ENCODE results near the gene MMS22L.

The MMS22L gene, protein sequence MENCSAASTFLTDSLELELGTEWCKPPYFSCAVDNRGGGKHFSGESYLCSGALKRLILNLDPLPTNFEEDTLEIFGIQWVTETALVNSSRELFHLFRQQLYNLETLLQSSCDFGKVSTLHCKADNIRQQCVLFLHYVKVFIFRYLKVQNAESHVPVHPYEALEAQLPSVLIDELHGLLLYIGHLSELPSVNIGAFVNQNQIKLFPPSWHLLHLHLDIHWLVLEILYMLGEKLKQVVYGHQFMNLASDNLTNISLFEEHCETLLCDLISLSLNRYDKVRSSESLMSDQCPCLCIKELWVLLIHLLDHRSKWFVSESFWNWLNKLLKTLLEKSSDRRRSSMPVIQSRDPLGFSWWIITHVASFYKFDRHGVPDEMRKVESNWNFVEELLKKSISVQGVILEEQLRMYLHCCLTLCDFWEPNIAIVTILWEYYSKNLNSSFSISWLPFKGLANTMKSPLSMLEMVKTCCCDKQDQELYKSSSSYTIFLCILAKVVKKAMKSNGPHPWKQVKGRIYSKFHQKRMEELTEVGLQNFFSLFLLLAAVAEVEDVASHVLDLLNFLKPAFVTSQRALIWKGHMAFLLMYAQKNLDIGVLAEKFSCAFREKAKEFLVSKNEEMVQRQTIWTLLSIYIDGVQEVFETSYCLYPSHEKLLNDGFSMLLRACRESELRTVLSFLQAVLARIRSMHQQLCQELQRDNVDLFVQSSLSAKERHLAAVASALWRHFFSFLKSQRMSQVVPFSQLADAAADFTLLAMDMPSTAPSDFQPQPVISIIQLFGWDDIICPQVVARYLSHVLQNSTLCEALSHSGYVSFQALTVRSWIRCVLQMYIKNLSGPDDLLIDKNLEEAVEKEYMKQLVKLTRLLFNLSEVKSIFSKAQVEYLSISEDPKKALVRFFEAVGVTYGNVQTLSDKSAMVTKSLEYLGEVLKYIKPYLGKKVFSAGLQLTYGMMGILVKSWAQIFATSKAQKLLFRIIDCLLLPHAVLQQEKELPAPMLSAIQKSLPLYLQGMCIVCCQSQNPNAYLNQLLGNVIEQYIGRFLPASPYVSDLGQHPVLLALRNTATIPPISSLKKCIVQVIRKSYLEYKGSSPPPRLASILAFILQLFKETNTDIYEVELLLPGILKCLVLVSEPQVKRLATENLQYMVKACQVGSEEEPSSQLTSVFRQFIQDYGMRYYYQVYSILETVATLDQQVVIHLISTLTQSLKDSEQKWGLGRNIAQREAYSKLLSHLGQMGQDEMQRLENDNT

DNA sequence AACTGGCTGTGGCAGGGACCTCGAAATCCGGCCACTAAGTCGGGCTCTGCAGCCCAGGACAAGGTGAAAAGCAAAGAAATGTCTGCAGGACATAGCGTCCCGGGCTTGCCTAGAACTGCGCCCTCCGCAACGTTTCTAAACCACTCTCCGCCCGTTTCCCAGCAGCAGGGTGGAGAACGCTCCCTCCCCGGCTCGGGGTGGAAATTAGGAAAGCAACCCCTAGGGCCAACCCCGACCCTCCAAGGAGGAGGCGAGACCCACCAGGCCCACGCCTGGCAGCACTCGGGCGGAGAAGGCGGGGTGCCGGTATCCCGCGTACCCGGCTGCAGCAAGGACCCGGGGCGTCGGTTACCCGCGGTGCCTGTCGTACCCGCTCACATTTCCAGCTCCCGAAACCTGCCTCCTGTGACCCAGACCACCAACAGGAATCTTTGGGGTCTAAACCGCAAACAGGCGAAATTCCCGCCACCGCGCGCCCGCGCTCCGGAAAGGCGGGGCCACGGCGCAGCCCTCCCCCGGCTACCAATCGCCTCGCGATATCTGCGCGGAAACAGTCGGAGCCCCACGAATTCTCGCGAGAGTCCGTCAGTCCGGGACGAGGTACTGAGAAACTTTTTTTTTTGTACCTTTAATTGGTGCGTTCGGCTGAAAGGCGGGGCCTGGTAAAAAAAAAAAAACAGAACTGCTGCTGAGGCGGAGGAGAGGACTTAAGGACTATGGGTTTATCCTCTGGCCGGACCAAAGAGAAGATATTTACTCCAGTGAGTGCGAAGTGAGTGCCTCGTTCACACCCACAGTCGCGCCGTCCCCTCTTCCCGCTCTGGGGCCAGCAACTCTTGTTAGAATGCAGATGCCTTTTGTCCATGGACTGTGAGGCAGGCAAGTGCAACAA lies at the start of gene MMS22L:
TSS of gene MMS22L (minus strand) at position 491 of the 892 bp plus-strand sequence. CDS start 739 bp downstream, outside the sequence.
- DNase-seq (ENCODE audit: low read depth) = peak; percentile 82

DNA sequence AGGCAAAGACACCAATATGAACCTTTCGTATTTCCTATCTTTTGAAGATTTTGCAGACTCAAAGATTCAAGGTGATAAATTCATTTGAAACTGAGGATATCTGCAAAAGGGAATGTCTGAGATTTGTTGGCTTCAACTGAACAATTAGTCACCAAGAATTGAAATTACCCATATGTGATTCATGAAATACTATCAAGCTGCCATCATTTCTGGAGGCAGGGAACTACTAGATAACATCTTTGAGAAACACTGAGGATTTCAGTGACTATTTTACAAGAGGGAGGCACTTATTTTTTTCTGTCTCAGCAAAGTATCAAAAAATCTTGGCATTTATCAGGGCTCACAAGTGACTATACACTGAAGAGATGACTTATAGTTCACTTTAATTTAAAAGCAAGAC lies 39.8 kb upstream of the MMS22L start:
- no peak for DNase-seq (ENCODE audit: low read depth)

DNA sequence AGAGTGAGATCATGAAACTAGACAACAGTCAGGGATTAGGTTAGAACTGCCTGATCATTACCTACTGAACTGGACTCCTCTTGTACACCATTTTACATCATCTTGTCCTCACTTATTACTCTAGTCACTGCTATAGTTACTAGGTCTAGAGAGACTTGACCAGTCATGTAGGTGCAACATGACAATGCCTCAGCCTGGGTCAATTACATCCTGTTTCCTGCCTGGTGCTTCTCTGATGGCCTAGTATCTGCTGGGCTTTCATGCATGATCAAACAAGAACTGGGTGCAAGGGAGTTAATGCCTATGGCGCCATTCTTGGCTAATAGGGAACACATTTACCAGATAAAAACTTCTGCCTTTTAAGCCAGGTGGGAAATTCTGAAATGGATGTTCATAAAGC lies 39.2 kb upstream of the MMS22L start:
- DNase-seq (ENCODE audit: low read depth) = no peak

DNA sequence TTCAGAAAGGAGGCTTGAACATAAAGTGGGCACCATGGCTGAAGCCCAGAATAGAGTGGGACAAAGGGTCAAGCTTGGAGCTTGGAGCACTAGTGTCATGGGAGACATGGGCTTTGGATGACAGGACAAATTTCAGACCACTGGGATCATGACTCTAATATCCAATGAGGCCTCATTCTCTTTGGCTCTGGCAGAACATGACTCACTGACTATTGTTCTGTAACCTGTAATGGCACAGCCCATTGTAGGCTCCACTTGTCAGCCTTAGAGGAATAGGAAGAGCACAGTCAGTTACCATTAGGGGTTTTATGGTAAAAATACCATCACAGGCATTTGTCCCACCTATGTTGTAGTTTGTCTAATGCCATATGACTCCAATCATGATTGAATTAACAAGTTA lies 34.0 kb upstream of the MMS22L start:
- DNase-seq (ENCODE audit: low read depth) = no peak

DNA sequence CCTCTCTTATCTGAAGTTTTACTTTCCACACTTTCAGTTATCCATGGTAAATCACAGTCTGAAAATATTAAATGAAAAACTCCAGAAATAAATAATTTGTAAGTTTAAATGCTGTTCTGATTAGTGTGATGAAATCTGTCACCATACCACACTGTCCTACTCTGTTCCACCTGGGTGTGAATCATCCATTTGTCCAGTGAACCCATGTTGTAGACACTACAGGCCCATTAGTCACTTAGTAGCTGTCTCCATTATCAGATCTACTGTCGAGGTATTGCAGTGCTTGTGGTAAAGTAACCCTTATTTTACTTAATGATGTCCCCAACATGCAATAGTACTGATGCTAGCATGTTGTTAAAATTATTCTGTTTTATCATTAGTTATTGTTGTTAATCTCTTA lies 29.2 kb upstream of the MMS22L start:
- DNase-seq (ENCODE audit: low read depth) = no peak

DNA sequence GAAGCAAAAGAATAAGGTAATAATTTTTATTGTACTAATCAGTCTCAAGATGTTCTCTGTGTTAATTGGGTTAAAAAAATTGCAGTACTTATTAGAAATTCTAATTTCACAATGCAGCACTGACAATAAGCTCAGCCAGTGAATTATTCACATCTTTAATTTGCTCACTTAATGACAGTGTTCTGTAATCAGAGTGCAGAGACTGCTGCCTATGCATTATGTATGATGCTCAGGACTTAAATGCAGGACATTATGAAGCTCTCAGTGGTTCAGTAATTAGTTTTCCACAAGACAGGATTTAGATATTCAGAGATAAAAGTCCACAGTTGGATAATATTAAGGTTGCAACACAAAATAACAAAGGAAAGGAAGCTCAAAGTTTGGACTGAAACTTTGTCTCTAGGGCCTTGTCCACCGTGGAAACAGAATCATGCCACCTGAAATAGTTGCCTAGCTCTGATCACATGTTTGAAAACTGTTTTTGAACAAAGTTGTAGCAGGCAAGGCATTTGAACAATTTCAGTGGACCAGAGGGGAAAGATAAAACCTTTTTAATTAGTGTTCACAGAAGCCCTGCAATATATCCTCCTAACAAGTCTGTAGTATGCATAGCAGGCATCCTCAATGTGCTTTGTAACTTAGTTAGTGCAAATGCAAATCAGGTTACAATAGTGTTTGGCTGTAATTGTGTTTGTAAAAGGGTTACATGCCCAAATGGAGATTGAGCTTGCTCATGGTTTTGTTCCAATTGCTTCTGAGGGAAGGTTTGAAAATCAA lies 23.7 kb upstream of the MMS22L start:
- no peak for DNase-seq (ENCODE audit: low read depth)

DNA sequence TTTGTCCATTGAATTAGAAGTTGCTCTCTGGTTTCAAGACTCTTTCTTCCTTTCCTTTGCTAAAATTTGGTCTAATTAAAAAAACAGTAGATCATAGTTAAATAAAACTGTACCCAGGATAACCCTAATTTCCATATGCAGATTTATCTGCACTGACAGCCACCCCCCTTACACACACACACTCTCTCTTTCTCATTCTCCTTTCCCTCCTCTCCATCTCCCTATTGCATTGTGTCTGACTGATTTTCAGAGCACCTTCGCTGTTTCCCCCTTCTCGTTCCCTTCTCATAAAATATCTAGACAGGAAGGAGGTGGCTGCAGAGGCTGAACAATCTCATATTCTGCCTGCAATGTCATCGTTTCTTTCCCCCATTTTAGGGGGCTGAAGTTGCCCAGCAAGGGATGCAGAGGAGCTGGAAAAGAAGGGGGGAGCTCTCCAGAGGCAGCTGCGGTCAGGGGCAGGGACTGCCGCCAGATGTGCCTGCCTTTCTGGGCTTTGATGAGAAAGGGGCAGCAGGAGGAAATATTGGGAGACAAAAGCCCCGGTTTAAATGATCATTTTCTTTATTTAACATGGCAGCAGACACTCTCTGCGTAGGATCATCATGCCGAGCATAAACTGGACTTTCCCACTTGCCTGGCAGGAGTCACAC lies 22.5 kb upstream of the MMS22L start:
- no peak for DNase-seq (ENCODE audit: low read depth)

DNA sequence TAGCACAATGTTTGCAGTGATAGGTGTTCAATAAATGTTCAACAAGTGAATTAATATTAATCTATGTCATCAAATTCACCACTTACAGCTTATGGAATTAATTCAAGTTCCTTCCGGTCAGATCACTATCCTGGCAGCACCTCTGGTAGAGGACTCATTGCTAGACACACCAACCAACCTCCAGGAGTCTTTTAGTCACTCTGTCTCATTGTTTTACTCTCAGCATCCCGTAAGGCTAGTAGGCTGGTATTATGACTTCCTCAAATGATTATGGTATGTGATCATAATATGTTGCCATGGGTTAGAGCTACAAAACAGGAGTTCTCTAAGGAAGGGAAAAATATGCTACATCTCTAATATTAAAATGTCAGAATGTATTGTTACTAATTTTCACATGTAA lies 21.7 kb upstream of the MMS22L start:
- no peak for DNase-seq (ENCODE audit: low read depth)

DNA sequence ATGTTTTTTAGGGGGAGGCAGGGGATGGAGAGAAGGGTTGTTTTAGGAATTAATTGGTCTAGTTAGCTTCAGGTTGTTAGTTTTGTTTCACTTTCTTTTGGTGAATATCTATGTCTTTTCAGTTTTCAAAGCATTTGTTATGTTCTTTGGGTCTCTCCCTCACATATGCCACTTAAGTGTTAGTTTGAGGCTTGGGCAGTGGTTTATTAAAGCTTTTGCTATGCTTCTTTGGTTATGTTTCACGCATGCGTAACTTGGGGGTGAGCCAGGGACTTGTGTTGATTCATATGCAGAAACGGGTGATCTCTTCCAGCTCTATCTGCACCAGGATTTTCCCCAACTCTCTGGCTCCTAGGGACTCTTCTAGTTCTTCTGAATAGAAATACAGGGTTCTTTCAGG lies 11.4 kb upstream of the MMS22L start:
- DNase-seq (ENCODE audit: low read depth) = no peak

DNA sequence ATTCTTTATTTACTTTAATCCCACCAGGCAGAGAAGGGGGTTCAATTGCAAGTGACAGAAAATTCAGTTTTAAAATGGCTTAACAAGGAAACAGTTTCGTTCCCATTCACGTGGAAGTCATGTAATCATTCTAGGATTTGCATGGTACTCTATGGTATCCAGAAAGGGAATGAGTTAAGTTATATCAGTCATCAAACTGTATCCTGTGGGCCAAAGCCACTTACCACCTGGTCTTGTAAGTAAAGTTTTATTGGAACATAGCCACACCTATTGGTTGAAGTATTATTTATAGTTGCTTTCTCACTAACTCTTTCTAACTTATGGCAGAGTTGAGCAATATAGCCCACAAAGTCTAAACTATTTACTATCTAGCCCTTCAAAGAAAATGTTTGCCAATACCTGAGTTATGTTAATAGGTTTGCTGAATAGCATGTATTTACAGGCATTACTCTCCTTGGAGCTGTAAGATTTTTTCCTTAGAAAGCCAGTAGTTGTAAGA lies 10.2 kb upstream of the MMS22L start:
- no peak for DNase-seq (ENCODE audit: low read depth)

DNA sequence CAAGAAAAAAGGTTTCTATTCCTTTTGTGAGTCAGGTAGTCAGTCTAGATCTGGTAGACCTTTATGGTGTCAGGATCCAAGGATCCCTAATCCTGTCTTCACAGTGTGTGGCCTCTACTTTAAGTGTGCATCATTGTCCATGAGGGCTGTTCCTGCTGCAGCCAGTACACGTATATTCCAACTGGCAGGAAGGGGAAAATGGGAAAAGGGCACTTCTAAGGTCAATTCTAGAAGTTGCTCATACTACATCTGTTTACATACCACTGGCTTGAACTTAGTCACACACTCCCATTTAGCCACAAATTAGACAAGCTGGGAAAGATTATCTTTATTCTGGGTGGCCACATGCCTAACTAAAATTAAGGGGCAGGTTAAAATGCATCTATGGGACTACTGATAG lies 9.7 kb upstream of the MMS22L start:
- no peak for DNase-seq (ENCODE audit: low read depth)

DNA sequence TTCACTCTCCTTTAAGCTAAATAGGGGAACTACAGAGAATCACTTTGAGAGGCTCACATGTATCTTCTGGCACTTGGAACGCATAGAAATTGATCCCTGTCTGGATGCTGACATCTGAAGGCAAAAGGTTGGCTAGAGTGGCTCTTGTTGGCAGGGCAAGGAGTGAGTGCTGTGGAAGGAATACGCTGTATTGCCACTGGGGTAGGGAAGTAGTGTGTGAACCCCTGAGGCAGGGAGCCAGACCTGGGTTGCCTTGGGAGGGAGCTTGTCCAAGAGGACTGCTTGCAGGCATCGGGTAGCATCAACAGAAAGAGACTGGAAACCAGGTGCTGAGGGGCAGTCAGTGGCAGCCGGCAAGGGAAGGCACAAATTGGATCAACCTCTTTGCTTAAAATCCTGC lies 8.9 kb upstream of the MMS22L start:
- DNase-seq (ENCODE audit: low read depth) = no peak

DNA sequence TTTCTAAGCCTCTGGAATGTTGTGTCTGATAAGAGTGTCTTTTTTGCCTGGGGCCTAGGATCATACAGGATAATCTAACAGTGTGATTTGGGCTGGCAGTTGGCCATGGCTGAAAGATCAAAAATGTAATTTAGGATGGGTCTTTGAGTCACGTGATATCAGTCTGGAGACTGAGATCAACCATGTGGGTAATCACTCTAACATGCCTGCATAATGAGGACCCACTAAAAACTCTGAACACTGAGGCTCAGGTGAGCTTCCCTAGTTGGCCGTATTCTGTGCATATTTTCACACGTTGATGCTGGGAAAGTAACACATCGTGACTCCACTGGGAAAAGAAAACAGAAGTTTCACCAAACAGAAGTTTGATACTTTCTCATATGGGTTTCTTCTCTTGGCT lies 6.3 kb upstream of the MMS22L start:
- DNase-seq (ENCODE audit: low read depth) = no peak

DNA sequence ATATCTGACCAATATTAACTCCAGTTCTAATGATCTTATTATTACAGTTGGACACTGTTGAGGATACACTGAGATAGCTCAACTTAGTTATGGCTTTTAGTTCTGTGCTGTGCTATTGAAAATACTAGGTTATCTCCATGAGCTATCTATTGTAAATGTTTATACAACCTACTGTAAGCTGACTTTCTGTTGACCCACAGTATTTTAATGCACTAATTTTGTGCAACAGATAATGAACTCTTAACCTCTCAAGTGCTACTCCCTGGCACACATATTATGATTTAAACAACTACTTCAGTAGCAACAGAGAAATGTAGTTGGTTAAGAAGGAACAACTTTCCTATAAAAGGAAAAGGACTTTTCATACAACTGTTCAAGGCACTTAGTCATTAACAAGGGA lies 5.2 kb upstream of the MMS22L start:
- DNase-seq (ENCODE audit: low read depth) = no peak

DNA sequence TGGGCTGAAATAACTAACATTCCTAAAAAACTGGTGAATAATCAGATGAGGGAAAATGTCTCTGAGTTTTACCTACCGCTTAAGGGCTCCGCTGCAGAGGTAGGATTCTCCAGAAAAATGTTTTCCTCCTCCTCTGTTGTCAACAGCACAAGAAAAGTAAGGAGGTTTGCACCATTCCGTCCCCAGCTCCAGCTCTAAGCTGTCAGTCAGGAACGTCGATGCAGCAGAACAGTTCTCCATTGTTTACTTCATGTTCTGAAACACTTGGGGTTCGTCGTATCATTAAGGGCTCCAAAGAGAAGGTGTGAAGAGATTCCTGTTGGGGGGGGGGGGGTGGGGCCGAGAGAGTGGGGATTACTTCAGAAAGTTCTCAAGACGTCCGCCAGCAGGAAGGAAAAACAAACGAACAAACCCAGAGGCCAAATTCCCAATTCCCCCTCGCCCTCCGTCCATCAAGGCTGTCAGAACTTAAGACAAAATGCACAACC lies 734 bp downstream of the MMS22L start:
- DNase-seq (ENCODE audit: low read depth) = no peak

DNA sequence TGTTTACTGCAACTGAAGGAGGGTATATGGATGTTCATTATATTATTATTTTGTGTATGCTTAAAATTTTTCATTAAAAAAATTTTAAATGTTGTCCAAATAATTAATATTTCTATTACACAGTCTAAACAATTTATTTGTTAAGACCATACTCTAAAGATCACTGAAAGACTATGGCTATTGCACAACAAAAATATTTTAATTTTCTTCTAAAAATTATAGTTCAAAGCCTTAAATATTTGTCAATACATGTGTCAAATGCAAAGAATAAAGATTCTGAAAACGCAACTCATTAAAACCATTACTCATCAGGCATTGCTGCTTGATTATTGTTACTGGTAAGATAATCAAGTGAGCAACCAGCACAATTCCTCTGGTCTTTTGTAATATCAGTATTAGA lies 2.2 kb downstream of the MMS22L start:
- DNase-seq (ENCODE audit: low read depth) = no peak

DNA sequence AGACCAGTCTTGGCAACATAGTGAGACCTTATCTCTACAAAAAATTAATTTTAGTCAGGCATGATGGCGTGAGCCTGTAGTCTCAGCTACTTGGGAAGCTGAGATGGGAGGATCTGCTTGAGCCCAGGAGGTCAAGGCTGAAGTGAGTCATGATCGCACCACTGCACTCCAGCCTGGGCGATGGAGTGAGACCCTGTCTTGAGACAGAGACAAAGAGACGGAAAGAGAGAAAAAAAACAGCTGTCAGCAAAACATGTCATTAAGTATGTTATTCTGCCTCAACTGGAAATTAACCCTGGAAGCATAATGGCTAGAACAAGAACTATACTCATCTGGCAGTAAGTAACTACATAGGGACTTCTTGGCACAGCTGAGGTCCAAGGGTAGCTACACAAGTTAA lies 7.2 kb downstream of the MMS22L start:
- DNase-seq (ENCODE audit: low read depth) = no peak

DNA sequence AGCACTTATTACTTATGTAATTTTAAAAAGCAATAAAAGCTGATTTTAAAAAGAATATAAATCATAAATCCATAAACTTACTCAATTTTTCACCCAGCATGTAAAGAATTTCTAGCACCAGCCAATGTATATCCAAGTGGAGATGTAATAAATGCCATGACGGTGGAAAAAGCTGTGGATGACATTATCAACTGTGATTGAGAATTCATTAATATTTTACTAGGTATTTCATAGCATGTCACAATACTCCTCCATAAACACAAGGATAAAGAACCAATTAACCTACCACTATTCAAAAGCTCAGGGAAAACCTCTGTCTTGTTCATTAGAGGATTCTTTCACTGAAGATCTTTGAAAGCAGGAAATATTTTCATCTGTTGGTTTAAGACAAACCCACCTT lies 13.2 kb downstream of the MMS22L start:
- DNase-seq (ENCODE audit: low read depth) = no peak

DNA sequence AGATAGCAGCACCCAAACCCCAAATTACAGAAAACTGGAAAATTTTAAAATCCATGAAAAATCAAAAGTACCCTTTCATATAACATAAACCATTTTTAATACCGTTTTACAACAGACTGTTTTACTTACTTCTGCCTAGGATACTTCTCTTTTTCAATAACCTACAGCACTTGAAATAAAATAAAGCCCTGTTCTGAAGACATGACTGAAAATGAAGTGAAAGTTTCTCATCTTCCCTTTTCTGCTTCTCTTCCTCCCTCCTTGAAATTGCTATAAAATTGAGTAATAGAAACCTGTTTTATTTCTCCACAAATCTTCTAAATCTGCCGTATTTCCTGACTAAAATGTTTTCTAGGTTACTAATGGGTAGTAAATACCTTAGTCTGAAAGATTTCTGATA lies 20.3 kb downstream of the MMS22L start:
- no peak for DNase-seq (ENCODE audit: low read depth)

DNA sequence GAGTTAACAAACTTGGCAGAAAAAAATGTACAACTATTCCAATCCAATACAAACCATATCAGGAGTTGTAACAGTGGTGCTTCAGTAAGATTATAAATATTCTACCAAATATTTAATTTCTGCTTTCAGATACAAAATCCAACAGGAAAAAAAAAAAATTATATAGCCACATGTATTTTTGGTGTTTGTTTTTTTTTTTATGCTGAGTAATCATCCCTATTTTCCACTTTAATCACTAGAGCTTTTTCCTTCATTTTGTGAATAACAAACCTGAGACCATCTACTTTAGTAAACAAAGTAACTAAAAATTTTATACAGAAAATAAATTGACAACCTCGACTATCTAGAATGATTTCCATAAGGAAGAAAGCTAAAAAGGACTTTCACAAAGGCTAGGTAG lies 36.2 kb downstream of the MMS22L start:
- DNase-seq (ENCODE audit: low read depth) = no peak

All from stimulated activated CD8-positive, alpha-beta memory T cell treated with anti-CD3 and anti-CD28 coated beads, Interleukin-12 subunit alpha, Interleukin-12 subunit beta, amount 100 ng/mL, for 4 hours (primary cell).